GM06990 (cell line): Measurements from ENCODE around the gene ATG4B.

Experiments used
- DNase-seq: peaks from one replicate; pipeline ENCODE4 v3.0.0-alpha.2; 2011; ENCODE audit not compliant: insufficient read length; ENCODE audit errors: extremely low read depth
- H3K27me3 ChIP-seq: replicated peaks from 2 replicates; pipeline ENCODE4 v1.6.0; 2011; ENCODE audit warnings: low read length; ENCODE audit not compliant: control insufficient read depth, insufficient read depth
- H3K36me3 ChIP-seq: 2 replicates; pipeline ENCODE4 v1.5.1; 2011; ENCODE audit warnings: low read length; ENCODE audit not compliant: control insufficient read depth, insufficient read depth
- H3K4me3 ChIP-seq: replicated peaks from 2 replicates; pipeline ENCODE4 v1.5.1; 2011; ENCODE audit warnings: low read depth, mild to moderate bottlenecking, control low read depth, low read length
- CTCF ChIP-seq: IDR thresholded peaks from 2 replicates; pipeline ENCODE4 v1.5.1; 2011; ENCODE audit warnings: low read length, control low read depth, mild to moderate bottlenecking, inconsistent platforms; ENCODE audit not compliant: insufficient read depth, poor library complexity, severe bottlenecking

Gene ATG4B

GRCh38 chr2:241597561-241597960 lies 39.9 kb upstream of the ATG4B start:
- no peak for DNase-seq
- Histone ChIP-seq H3K4me3 (no peak overlapping the region), H3K27me3 (no peaks in the 10 kb centered on the region), H3K36me3 (peaks cover 11% of the 10 kb centered on the region)
- no peak for TF ChIP-seq CTCF

- H3K36me3 ChIP-seq, result peaks cover 15% of the 10 kb centered on the region
- no peaks in the 10 kb centered on the region for H3K27me3 ChIP-seq
- no peak overlapping the region for H3K4me3 ChIP-seq
- TF ChIP-seq CTCF, result no peak
- no peak for DNase-seq
Observed at GRCh38 chr2:241598061-241598460, 39.4 kb upstream of the ATG4B start.

- no peak for DNase-seq
- Histone ChIP-seq H3K4me3 (no peak overlapping the region), H3K27me3 (no peaks in the 10 kb centered on the region), H3K36me3 (peaks cover 14% of the 10 kb centered on the region)
- TF ChIP-seq CTCF, result peak; percentile 21
Observed at GRCh38 chr2:241598487-241598886, 39.0 kb upstream of the ATG4B start.

GRCh38 chr2:241599615-241600014 lies 37.9 kb upstream of the ATG4B start:
- no peak for DNase-seq
- H3K27me3 ChIP-seq, result no peaks in the 10 kb centered on the region
- no peak for TF ChIP-seq CTCF
- H3K4me3 ChIP-seq, result no peak overlapping the region
- H3K36me3 ChIP-seq, result peaks cover 15% of the 10 kb centered on the region

- Histone ChIP-seq H3K27me3 (no peaks in the 10 kb centered on the region), H3K4me3 (no peak overlapping the region), H3K36me3 (peaks cover 19% of the 10 kb centered on the region)
- no peak for TF ChIP-seq CTCF
- DNase-seq, result no peak
Observed at GRCh38 chr2:241601841-241602240, 35.7 kb upstream of the ATG4B start.

- H3K36me3 ChIP-seq, result peaks cover 18% of the 10 kb centered on the region
- H3K27me3 ChIP-seq, result no peaks in the 10 kb centered on the region
- no peak for DNase-seq
- no peak overlapping the region for H3K4me3 ChIP-seq
- no peak for TF ChIP-seq CTCF
Observed at GRCh38 chr2:241602720-241603119, 34.8 kb upstream of the ATG4B start.
